Subcutaneous abdominal adipose tissue (tissue), 5 donors: ENCODE results near the gene ARMH1.
A peak's percentile ranks its signal among the peaks of the same experiment; 100 is the strongest.

Experiments used
- H3K27ac ChIP-seq: one replicate; pipeline ENCODE4 v1.7.0; 2013; ENCODE audit warnings: low read depth, mild to moderate bottlenecking, inconsistent platforms, low read length, moderate library complexity
- H3K27me3 ChIP-seq, 5 donors: one replicate each; pipeline ENCODE4 v1.7.0; 2013; ENCODE audit warnings: low read length in 5 of 5, inconsistent platforms in 1 of 5; ENCODE audit not compliant: control insufficient read depth in 5 of 5, insufficient read depth in 4 of 5
- H3K36me3 ChIP-seq, 5 donors: one replicate each; pipeline ENCODE4 v1.7.0; 2013; ENCODE audit warnings: low read length in 5 of 5; ENCODE audit not compliant: control insufficient read depth in 5 of 5, insufficient read depth in 5 of 5
- H3K4me1 ChIP-seq, 5 donors: one replicate each; pipeline ENCODE4 v1.7.0; 2013; ENCODE audit warnings: low read length in 5 of 5, mild to moderate bottlenecking in 3 of 5, moderate library complexity in 1 of 5; ENCODE audit not compliant: control insufficient read depth in 5 of 5, insufficient read depth in 5 of 5
- H3K4me3 ChIP-seq, 5 donors: one replicate each; pipeline ENCODE4 v1.7.0; 2013; ENCODE audit warnings: low read length in 5 of 5, low read depth in 1 of 5
- H3K9ac ChIP-seq, 5 donors: one replicate each; pipeline ENCODE4 v1.7.0; 2013; ENCODE audit warnings: low read length in 5 of 5, mild to moderate bottlenecking in 4 of 5, moderate library complexity in 3 of 5
- H3K9me3 ChIP-seq, 5 donors: one replicate each; pipeline ENCODE4 v1.7.0; 2013; ENCODE audit warnings: low read length in 5 of 5; ENCODE audit not compliant: control insufficient read depth in 5 of 5
- donor health status: healthy.
- donor health status: healthy.
- donor health status: healthy.
- donor health status: healthy.
- donor health status: healthy.

The ARMH1 gene

GRCh38 chr1:44678626-44679025, 4.1 kb downstream of the ARMH1 start:
- Histone ChIP-seq H3K9me3 (no peaks in the 10 kb centered on the region), H3K27me3 (no peaks in the 10 kb centered on the region), H3K4me1 (peaks cover 11 to 49% (median 45%) of the 10 kb centered on the region in 5 donors), H3K27ac (peak overlapping the region; percentile 94), H3K9ac (no peak overlapping the region), H3K36me3 (no peaks in the 10 kb centered on the region), H3K4me3 (no peak overlapping the region)

GRCh38 chr1:44679468-44679867, 5.0 kb downstream of the ARMH1 start:
- Histone ChIP-seq H3K27ac (no peak overlapping the region), H3K9ac (no peak overlapping the region), H3K4me3 (no peak overlapping the region), H3K9me3 (no peaks in the 10 kb centered on the region), H3K27me3 (no peaks in the 10 kb centered on the region), H3K4me1 (peaks cover 10 to 48% (median 44%) of the 10 kb centered on the region in 5 donors), H3K36me3 (no peaks in the 10 kb centered on the region)

DNA sequence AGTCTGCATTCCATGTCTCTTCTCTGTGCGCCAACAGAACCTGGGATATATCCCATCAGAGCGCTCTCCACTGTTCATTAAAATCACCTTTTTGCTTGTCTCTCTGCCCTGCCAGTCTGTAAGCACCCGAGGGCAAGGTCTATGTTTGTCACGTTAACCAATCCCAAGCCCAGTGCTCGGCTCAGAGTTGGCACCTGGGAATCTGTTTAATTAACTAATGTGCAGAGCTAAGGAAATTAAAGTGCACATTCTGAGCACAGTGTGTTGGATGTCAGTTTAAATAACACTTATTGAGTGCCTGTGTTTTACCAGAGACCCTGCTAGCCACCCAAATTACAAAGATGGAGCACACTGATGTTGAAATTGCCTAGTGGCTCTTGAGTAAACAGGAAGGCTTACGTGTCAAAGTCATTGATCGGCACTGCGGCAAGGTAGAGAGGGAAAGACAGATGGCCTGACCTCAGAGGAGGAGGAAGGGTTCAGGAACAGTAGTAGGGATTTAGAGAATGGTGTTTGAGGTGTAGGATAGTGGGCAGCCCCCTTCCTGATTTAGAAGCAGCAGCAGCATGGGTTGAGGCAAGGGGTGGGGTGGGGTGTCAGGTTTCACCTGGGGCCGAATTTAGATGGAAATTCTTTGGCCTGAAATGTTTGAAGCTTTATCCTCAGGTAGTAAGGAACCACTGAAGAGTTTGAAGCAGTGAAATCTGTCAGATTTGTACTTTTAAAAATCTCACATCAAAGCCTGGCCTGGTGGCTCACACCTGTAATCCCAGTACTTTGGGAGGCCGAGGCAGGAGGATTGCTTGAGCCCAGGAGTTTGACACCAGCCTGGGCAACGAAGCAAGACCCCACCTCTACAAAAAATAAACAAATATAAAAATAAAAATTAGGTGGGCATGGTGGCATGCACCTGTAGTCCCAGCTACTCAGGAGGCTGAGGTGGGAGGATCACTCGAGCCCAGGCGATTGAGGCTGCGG, 7.7 kb downstream of the ARMH1 start:
- H3K4me3 ChIP-seq = no peak overlapping the region
- no peak overlapping the region for H3K9ac ChIP-seq
- H3K27me3 ChIP-seq = no peaks in the 10 kb centered on the region
- H3K27ac ChIP-seq = no peak overlapping the region
- H3K9me3 ChIP-seq = no peaks in the 10 kb centered on the region
- H3K4me1 ChIP-seq = peaks cover 6 to 32% (median 25%) of the 10 kb centered on the region in 5 donors
- H3K36me3 ChIP-seq = no peaks in the 10 kb centered on the region

GRCh38 chr1:44682883-44683265, 8.4 kb downstream of the ARMH1 start:
- no peaks in the 10 kb centered on the region for H3K36me3 ChIP-seq
- no peak overlapping the region for H3K4me3 ChIP-seq
- H3K27me3 ChIP-seq = no peaks in the 10 kb centered on the region
- H3K4me1 ChIP-seq = peaks cover 4 to 25% (median 20%) of the 10 kb centered on the region in 5 donors
- H3K9ac ChIP-seq = no peak overlapping the region
- H3K9me3 ChIP-seq = no peaks in the 10 kb centered on the region
- no peak overlapping the region for H3K27ac ChIP-seq

DNA sequence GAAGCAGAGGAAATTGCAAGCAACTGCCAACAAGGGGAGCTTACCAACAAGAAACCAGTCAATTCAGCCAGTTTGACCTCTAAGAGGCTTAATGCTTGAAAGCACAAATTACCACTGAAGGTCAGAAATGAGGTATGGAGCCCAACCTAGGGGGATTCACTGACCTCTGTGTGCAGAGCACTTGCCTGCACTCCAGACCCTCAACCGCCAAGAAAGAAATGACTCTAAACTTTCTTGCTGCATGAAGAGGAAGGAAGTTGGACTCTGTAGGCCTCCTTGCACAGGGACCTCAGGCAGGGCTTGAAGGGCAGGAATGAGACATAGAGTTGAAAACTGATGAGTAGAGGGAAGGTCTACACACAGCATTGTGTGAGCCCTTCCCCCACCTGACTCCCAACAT, 10.0 kb downstream of the ARMH1 start:
- H3K4me3 ChIP-seq = no peak overlapping the region
- no peaks in the 10 kb centered on the region for H3K9me3 ChIP-seq
- H3K9ac ChIP-seq = no peak overlapping the region
- no peaks in the 10 kb centered on the region for H3K27me3 ChIP-seq
- no peak overlapping the region for H3K27ac ChIP-seq
- peaks cover 0 to 12% (median 5%) of the 10 kb centered on the region in 5 donors for H3K4me1 ChIP-seq
- no peaks in the 10 kb centered on the region for H3K36me3 ChIP-seq

- no peaks in the 10 kb centered on the region for H3K36me3 ChIP-seq
- no peaks in the 10 kb centered on the region for H3K27me3 ChIP-seq
- no peaks in the 10 kb centered on the region for H3K9me3 ChIP-seq
- no peak overlapping the region for H3K9ac ChIP-seq
- H3K4me1 ChIP-seq = peaks cover 0 to 12% (median 5%) of the 10 kb centered on the region in 5 donors
- H3K4me3 ChIP-seq = no peak overlapping the region
- no peak overlapping the region for H3K27ac ChIP-seq
Measured at GRCh38 chr1:44685218-44685617, 10.7 kb downstream of the ARMH1 start.

DNA sequence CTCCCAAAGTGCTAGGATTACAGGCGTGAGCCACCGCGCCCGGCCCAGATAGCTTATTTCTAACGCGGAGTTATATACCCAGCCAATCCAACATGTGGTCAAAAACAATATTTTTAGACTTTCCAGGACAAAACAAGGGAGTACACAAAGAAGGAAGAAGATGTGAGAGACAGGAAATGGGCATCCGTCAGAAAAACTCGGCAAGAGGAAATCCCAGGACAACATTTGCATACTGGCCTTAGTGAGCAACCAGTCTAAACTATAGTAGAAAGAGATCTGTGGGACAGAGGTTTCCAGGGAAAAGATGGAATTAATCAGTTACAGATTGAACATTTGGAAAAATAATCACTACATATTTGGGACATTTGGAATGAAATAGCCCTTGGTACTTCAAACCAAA, 11.4 kb downstream of the ARMH1 start:
- Histone ChIP-seq H3K27ac (no peak overlapping the region), H3K4me1 (peaks cover 0 to 12% (median 5%) of the 10 kb centered on the region in 5 donors), H3K9me3 (no peaks in the 10 kb centered on the region), H3K36me3 (no peaks in the 10 kb centered on the region), H3K4me3 (no peak overlapping the region), H3K27me3 (no peaks in the 10 kb centered on the region), H3K9ac (no peak overlapping the region)

DNA sequence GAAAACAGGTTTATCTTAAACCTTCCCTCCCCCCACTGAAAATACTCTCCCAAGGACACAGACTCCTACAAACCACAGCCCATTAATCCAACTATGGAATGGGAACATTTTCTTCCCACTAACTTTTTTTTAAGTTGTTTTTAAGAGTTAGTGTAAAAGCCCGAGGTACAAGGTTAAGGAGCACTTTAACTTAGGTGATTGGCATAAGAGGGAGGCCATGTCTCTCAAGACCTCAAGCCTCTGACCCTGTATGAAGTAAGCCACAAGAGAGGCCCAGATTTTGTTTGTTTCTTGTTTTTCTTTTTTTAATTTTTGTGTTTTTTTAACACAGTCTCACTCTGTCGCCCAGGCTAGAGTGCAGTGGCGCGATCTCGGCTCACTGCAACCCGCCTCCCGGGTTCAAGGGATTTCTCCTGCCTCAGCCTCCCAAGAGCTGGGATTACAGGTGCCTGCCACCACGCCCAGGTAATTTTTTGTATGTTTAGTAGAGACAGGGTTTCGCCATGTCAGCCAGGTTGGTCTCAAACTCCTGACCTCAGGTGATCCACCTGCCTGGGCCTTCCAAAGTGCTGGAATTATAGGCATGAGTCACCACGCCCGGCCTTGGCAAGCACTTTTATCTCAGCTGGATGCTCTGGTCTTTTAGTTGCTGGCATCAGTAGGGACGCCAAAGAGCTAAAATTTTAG, 14.4 kb downstream of the ARMH1 start:
- no peak overlapping the region for H3K27ac ChIP-seq
- no peak overlapping the region for H3K9ac ChIP-seq
- H3K36me3 ChIP-seq = no peaks in the 10 kb centered on the region
- H3K9me3 ChIP-seq = no peaks in the 10 kb centered on the region
- H3K27me3 ChIP-seq = no peaks in the 10 kb centered on the region
- H3K4me1 ChIP-seq = peaks cover 0 to 12% (median 5%) of the 10 kb centered on the region in 5 donors
- no peak overlapping the region for H3K4me3 ChIP-seq

DNA sequence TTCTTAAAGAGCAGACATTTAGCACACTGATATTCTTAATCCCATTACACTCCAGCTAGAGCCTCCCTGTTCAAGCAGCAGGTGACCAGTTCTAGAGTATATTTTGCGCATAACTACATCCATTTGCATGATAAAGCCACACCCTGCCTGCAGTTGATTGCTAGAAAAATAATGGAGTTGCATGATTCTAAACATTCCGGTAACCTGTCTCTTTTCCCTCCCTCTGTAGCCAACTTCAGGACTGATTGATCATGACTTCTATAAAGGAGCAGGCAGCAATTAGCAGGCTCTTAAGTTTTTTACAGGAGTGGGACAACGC, 14.9 kb downstream of the ARMH1 start:
- Histone ChIP-seq H3K4me1 (peaks cover 0 to 10% (median 5%) of the 10 kb centered on the region in 5 donors), H3K27me3 (no peaks in the 10 kb centered on the region), H3K9ac (no peak overlapping the region), H3K4me3 (no peak overlapping the region), H3K36me3 (no peaks in the 10 kb centered on the region), H3K9me3 (no peaks in the 10 kb centered on the region), H3K27ac (no peak overlapping the region)

GRCh38 chr1:44693159-44693558, 18.6 kb downstream of the ARMH1 start:
- Histone ChIP-seq H3K36me3 (no peaks in the 10 kb centered on the region), H3K4me1 (peaks cover 0 to 2% (median 0%) of the 10 kb centered on the region in 5 donors), H3K9ac (no peak overlapping the region), H3K27me3 (no peaks in the 10 kb centered on the region), H3K9me3 (no peaks in the 10 kb centered on the region), H3K27ac (no peak overlapping the region), H3K4me3 (no peak overlapping the region)
